ENCODE results near the gene CCDC88B. TPM values are rescaled to one million over a fixed set of nuclear protein-coding genes. Genes with fewer than 3 reads are reported as not detected.
A peak's percentile ranks its signal among the peaks of the same experiment; 100 is the strongest.

The CCDC88B gene
- total and polyA plus RNA-seq, 9 of the 15 experiments (the other 6 are each of a cell fraction or from before 2014, with no cell fraction given), result 0.13 to 18.1 (median 7.9) TPM

DNA sequence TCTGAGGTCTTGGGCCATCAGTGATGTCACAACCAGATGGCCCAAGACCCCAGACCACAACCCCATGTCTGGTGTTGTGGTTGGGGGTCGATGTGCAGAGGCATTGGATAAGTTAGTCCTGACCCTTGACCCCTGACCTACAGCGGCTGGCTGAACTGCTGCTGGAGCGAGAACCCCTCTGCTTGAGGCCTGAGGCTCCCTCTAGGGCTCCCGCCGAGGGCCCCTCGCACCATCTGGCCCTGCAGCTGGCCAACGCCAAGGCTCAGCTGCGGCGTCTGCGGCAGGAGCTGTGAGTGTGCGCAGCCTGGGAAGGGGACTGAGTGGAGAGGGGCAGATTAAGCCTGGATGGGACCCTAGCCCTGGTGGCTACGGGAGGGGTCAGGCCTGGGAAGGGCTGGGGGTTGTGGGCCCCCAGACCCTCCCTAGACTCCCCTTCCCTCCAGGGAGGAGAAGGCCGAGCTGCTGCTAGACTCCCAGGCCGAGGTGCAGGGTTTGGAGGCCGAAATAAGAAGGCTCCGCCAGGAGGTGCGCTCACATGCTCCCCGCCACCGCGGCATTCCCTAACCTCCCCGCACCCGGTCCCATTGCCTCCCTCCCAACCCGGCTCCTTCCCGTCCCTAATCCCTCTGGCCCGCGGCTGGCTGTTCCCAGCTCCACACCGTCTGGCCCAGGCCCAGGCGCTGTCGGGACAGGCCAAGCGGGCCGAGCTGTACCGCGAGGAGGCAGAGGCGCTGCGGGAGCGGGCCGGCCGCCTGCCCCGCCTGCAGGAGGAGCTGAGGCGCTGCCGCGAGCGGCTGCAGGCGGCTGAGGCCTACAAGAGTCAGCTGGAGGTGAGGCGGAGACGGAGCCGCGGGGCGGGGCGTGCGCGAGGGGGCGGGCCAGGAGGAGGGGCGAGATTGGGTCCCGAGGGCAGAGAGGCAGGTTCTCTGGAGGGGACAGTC, 2.1 kb downstream of the CCDC88B start (continued):
- TF ChIP-seq GTF3C2 (IDR thresholded peaks at IDR 0.05; ENCODE audit: borderline replicate concordance, extremely low read depth, insufficient read length) (no peak), ZNF740 (CRISPR knock-in tag; IDR thresholded peaks at IDR 0.05) (no peak), ZNF740 (tag; IDR thresholded peaks at IDR 0.05) (no peak), MYC (IDR thresholded peaks at IDR 0.05; ENCODE audit: low read depth, low read length) (peak; percentile 69), MYC (CRISPR knock-in tag; IDR thresholded peaks at IDR 0.05; ENCODE audit: borderline replicate concordance, low read depth) (no peak), CUX1 (CRISPR knock-in tag; IDR thresholded peaks at IDR 0.05) (no peak), ETS1 (conservative IDR thresholded peaks at IDR 0.05; ENCODE audit: control insufficient read depth, low read depth, low read length) (no peak), ATF1 (CRISPR knock-in tag; IDR thresholded peaks at IDR 0.05) (no peak), ATF1 (tag; IDR thresholded peaks at IDR 0.05) (0 out of 2 replicates have a peak, but pooled peaks have one; percentile 37), CCAR2 (IDR thresholded peaks at IDR 0.05; ENCODE audit: low read depth, low read length) (no peak), GABPA (tag; conservative IDR thresholded peaks at IDR 0.05; ENCODE audit: low read depth) (no peak)
- TF ChIP-seq, protein P1, sequence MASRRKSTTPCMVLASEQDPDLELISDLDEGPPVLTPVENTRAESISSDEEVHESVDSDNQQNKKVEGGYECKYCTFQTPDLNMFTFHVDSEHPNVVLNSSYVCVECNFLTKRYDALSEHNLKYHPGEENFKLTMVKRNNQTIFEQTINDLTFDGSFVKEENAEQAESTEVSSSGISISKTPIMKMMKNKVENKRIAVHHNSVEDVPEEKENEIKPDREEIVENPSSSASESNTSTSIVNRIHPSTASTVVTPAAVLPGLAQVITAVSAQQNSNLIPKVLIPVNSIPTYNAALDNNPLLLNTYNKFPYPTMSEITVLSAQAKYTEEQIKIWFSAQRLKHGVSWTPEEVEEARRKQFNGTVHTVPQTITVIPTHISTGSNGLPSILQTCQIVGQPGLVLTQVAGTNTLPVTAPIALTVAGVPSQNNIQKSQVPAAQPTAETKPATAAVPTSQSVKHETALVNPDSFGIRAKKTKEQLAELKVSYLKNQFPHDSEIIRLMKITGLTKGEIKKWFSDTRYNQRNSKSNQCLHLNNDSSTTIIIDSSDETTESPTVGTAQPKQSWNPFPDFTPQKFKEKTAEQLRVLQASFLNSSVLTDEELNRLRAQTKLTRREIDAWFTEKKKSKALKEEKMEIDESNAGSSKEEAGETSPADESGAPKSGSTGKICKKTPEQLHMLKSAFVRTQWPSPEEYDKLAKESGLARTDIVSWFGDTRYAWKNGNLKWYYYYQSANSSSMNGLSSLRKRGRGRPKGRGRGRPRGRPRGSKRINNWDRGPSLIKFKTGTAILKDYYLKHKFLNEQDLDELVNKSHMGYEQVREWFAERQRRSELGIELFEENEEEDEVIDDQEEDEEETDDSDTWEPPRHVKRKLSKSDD (conservative IDR thresholded peaks at IDR 0.05; ENCODE audit: low read length), result no peak
